ENCODE measurements around the gene RALB. TPM values are rescaled to one million over a fixed set of nuclear protein-coding genes. Genes with fewer than 3 reads are reported as not detected.

RALB gene
- total and polyA plus RNA-seq, 2 experiments from 2014 or later: 15.2 to 17.4 TPM

DNA sequence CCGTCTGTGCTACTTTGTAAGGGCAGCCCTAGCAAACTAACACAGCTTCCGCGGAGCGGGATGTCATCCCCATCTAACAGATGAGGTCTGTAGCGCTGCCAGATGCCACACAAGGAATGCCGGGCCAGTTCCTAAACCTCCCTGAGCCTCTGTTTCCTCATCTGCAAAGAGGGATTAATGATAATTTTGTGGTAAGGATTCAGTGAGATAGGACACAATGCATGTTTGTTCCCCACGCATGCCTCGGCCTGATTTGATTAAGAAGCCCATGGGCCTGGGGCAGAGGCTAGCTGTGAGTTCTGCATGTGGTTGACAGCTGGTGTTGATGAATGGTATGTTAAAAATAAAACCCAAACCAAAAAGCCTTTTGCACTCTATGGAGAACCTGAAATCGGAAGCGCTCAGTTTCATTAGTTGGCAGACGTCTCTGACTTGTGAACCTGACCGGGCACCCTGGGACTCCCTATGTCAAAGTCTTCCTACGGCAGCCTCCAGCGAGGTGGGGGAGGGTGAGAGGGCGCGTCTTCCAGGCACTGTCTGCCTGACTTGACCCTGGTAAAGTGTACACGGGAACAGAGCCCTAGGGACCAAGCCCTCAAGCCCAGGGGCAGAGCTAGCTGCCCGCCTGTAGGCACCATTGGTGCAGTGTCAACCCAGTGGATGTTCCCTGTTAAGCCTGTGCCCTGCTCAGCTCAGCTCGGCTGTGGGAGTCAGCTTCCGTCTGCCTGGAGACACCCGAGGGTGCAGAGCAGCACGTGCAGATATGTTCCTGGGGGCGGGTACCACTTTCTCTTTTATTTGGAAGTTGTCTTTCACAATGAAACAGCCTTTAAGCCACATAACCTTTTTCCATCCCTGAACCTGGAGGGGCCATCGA is 78.5 kb downstream of the RALB start (continued):
- TF ChIP-seq STAT1 (IDR thresholded peaks at IDR 0.05; ENCODE audit: unreplicated experiment) (no peak), NANOG (IDR thresholded peaks at IDR 0.05; ENCODE audit: borderline replicate concordance) (no peak), CREB1 (CRISPR knock-in tag; IDR thresholded peaks at IDR 0.05; ENCODE audit: low read depth) (no peak), ZNF114 (CRISPR knock-in tag; IDR thresholded peaks at IDR 0.05) (no peak)
- TF ChIP-seq, protein P1, sequence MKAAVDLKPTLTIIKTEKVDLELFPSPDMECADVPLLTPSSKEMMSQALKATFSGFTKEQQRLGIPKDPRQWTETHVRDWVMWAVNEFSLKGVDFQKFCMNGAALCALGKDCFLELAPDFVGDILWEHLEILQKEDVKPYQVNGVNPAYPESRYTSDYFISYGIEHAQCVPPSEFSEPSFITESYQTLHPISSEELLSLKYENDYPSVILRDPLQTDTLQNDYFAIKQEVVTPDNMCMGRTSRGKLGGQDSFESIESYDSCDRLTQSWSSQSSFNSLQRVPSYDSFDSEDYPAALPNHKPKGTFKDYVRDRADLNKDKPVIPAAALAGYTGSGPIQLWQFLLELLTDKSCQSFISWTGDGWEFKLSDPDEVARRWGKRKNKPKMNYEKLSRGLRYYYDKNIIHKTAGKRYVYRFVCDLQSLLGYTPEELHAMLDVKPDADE (IDR thresholded peaks at IDR 0.05): no peak

DNA sequence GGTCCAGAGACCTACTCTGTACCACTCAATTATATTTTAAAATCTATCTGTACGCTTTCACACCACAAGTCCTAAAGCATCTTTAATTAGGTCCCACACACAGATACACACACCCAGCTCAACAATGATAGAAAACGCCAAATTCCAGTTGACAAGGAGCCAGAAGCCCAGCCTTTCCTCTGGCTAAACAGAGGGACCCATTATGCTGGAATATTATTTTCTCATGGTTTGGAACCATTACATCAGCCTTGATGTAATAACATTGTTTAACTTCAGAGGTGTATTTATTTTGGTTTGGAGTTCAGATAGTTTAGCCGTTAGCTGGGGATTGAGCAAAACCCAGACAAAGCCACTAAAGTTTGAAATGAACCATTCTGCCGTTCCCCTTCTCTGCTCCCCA is 79.3 kb downstream of the RALB start:
- no peaks in the 10 kb centered on the region for H3K4me1 ChIP-seq (ENCODE audit: insufficient read depth)
- Mint-ChIP-seq H3K36me3 (ENCODE audit: low read depth) (no peaks in the 10 kb centered on the region), H3K4me1 (peaks cover 8% of the 10 kb centered on the region), H3K27me3 (ENCODE audit: insufficient read depth, low read depth, poor library complexity) (peaks cover 1% of the 10 kb centered on the region), H3K4me3 (no peak overlapping the region), H3K27ac (no peak overlapping the region), H3K9me3 (peaks cover 3% of the 10 kb centered on the region; the same call in 2 of the 3 replicates)
- no peaks in the 10 kb centered on the region for H3K79me2 ChIP-seq (replicated peaks; ENCODE audit: insufficient read depth)
- no peak overlapping the region for H2AFZ ChIP-seq
- ATAC-seq: no peak
- H3K27ac ChIP-seq (ENCODE audit: low read depth): no peak overlapping the region
- no peaks in the 10 kb centered on the region for H3K27me3 ChIP-seq (ENCODE audit: insufficient read depth)
- H3K4me2 ChIP-seq: no peak overlapping the region
- no peaks in the 10 kb centered on the region for H3K9me2 ChIP-seq (ENCODE audit: insufficient read depth)
- no peaks in the 10 kb centered on the region for H3F3A ChIP-seq (replicated peaks; ENCODE audit: low read depth)
- H3K36me3 ChIP-seq (ENCODE audit: insufficient read depth): no peaks in the 10 kb centered on the region
- H3K4me3 ChIP-seq: no peak overlapping the region
- DNase-seq (ENCODE audit: low spot score): no peak
- no peaks in the 10 kb centered on the region for H4K20me1 ChIP-seq (replicated peaks; ENCODE audit: insufficient read depth)
- TF ChIP-seq POLR2AphosphoS5 (IDR thresholded peaks at IDR 0.05; ENCODE audit: low read depth) (no peak), ZNF331 (CRISPR knock-in tag; IDR thresholded peaks at IDR 0.05; ENCODE audit: low read depth) (no peak), EZH2phosphoT487 (IDR thresholded peaks at IDR 0.05; ENCODE audit: unreplicated experiment) (no peak), NANOG (IDR thresholded peaks at IDR 0.05; ENCODE audit: borderline replicate concordance) (no peak), JUNB (IDR thresholded peaks at IDR 0.05; ENCODE audit: unreplicated experiment) (no peak), EZH2 (IDR thresholded peaks at IDR 0.05; ENCODE audit: low read depth, unreplicated experiment) (no peak), ZNF114 (CRISPR knock-in tag; IDR thresholded peaks at IDR 0.05) (no peak), STAT1 (IDR thresholded peaks at IDR 0.05; ENCODE audit: unreplicated experiment) (no peak), CREB1 (CRISPR knock-in tag; IDR thresholded peaks at IDR 0.05; ENCODE audit: low read depth) (no peak)
- TF ChIP-seq, protein P1 (IDR thresholded peaks at IDR 0.05): no peak
- TF ChIP-seq, protein P2, sequence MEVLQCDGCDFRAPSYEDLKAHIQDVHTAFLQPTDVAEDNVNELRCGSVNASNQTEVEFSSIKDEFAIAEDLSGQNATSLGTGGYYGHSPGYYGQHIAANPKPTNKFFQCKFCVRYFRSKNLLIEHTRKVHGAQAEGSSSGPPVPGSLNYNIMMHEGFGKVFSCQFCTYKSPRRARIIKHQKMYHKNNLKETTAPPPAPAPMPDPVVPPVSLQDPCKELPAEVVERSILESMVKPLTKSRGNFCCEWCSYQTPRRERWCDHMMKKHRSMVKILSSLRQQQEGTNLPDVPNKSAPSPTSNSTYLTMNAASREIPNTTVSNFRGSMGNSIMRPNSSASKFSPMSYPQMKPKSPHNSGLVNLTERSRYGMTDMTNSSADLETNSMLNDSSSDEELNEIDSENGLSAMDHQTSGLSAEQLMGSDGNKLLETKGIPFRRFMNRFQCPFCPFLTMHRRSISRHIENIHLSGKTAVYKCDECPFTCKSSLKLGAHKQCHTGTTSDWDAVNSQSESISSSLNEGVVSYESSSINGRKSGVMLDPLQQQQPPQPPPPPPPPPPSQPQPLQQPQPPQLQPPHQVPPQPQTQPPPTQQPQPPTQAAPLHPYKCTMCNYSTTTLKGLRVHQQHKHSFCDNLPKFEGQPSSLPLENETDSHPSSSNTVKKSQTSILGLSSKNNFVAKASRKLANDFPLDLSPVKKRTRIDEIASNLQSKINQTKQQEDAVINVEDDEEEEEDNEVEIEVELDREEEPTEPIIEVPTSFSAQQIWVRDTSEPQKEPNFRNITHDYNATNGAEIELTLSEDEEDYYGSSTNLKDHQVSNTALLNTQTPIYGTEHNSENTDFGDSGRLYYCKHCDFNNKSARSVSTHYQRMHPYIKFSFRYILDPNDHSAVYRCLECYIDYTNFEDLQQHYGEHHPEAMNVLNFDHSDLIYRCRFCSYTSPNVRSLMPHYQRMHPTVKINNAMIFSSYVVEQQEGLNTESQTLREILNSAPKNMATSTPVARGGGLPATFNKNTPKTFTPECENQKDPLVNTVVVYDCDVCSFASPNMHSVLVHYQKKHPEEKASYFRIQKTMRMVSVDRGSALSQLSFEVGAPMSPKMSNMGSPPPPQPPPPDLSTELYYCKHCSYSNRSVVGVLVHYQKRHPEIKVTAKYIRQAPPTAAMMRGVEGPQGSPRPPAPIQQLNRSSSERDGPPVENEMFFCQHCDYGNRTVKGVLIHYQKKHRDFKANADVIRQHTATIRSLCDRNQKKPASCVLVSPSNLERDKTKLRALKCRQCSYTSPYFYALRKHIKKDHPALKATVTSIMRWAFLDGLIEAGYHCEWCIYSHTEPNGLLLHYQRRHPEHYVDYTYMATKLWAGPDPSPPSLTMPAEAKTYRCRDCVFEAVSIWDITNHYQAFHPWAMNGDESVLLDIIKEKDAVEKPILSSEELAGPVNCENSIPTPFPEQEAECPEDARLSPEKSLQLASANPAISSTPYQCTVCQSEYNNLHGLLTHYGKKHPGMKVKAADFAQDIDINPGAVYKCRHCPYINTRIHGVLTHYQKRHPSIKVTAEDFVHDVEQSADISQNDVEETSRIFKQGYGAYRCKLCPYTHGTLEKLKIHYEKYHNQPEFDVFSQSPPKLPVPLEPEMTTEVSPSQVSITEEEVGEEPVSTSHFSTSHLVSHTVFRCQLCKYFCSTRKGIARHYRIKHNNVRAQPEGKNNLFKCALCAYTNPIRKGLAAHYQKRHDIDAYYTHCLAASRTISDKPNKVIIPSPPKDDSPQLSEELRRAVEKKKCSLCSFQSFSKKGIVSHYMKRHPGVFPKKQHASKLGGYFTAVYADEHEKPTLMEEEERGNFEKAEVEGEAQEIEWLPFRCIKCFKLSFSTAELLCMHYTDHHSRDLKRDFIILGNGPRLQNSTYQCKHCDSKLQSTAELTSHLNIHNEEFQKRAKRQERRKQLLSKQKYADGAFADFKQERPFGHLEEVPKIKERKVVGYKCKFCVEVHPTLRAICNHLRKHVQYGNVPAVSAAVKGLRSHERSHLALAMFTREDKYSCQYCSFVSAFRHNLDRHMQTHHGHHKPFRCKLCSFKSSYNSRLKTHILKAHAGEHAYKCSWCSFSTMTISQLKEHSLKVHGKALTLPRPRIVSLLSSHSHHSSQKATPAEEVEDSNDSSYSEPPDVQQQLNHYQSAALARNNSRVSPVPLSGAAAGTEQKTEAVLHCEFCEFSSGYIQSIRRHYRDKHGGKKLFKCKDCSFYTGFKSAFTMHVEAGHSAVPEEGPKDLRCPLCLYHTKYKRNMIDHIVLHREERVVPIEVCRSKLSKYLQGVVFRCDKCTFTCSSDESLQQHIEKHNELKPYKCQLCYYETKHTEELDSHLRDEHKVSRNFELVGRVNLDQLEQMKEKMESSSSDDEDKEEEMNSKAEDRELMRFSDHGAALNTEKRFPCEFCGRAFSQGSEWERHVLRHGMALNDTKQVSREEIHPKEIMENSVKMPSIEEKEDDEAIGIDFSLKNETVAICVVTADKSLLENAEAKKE (CRISPR knock-in tag; IDR thresholded peaks at IDR 0.05): no peak
- TF ChIP-seq, protein P3, sequence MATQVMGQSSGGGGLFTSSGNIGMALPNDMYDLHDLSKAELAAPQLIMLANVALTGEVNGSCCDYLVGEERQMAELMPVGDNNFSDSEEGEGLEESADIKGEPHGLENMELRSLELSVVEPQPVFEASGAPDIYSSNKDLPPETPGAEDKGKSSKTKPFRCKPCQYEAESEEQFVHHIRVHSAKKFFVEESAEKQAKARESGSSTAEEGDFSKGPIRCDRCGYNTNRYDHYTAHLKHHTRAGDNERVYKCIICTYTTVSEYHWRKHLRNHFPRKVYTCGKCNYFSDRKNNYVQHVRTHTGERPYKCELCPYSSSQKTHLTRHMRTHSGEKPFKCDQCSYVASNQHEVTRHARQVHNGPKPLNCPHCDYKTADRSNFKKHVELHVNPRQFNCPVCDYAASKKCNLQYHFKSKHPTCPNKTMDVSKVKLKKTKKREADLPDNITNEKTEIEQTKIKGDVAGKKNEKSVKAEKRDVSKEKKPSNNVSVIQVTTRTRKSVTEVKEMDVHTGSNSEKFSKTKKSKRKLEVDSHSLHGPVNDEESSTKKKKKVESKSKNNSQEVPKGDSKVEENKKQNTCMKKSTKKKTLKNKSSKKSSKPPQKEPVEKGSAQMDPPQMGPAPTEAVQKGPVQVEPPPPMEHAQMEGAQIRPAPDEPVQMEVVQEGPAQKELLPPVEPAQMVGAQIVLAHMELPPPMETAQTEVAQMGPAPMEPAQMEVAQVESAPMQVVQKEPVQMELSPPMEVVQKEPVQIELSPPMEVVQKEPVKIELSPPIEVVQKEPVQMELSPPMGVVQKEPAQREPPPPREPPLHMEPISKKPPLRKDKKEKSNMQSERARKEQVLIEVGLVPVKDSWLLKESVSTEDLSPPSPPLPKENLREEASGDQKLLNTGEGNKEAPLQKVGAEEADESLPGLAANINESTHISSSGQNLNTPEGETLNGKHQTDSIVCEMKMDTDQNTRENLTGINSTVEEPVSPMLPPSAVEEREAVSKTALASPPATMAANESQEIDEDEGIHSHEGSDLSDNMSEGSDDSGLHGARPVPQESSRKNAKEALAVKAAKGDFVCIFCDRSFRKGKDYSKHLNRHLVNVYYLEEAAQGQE (IDR thresholded peaks at IDR 0.05; ENCODE audit: unreplicated experiment): no peak

Measured in GM23338 (cell line).